ENCODE results near the gene HDAC3. TPM values are rescaled to one million over a fixed set of nuclear protein-coding genes. Genes with fewer than 3 reads are reported as not detected.

The HDAC3 gene
- 83.1 and 87.2 TPM in 2 replicates for total RNA-seq

DNA sequence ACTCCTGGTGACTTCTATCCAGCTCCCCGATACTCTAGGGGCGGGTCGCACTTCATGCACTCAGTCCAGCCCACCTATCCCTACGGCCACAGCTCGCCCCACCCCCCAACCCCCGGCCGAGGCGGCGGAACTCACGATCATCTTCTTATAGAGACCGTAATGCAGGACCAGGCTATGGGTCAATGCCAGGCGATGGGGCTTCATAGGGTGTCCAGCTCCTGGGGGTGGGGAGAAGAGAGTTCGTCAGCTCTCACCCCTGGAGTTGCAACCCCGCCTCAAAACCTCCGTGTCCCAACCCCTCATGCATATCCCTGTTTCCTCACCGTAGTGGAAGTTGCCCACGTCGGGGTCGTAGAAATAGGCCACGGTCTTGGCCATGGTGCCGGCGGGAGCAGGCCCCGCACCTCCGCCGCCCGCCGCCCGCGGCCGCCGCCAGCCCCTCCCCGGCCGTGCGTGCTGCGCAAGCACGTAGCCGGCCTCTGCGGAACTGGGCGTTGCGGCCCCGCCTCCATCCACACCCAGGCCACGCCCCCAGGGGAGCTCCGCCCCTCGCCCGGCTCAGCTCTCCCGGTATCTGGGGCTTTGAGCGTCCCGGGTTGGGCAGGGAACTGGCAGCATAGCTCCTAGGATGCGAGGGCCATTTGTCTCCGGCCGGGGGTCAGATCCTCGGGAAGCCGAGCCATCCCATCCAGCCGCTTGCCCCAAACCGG, at the start of gene HDAC3, which contains the start of gene RELL2:
Gene HDAC3, minus strand, starts transcription at position 437 of the 710 bp plus-strand sequence. Its CDS starts 59 bp downstream, at position 378.
Gene RELL2, plus strand, starts transcription at position 585 of the 710 bp plus-strand sequence. CDS start 1,229 bp downstream, outside the sequence.
- Mint-ChIP-seq H3K27me3 (ENCODE audit: insufficient read depth) (no peaks in the 10 kb centered on the region), H3K4me3 (peak within 1 kb of the TSS; percentile 93), H3K36me3 (ENCODE audit: low read depth) (peaks cover 20% of the 10 kb centered on the region), H3K4me1 (ENCODE audit: low read depth) (peaks cover 53% of the 10 kb centered on the region), H3K9me3 (no peaks in the 10 kb centered on the region), H3K27ac (peak within 1 kb of the TSS; percentile 80)
- DNase-seq (ENCODE audit: low spot score) = peak; percentile 92
- intact Hi-C loops (cut with micrococcal nuclease) = loop anchor here (1.0 to 5.0 kb wide), 8 partner anchors 13 to 1464 kb away; partner anchors contain the start of genes FCHSD1 and TAF7

- Mint-ChIP-seq H3K9me3 (no peaks in the 10 kb centered on the region), H3K27ac (no peak overlapping the region), H3K27me3 (ENCODE audit: insufficient read depth) (peaks cover 12% of the 10 kb centered on the region), H3K36me3 (ENCODE audit: low read depth) (no peaks in the 10 kb centered on the region), H3K4me3 (no peak overlapping the region), H3K4me1 (ENCODE audit: low read depth) (peaks cover 27% of the 10 kb centered on the region)
- DNase-seq (ENCODE audit: low spot score) = no peak
- intact Hi-C loops (cut with micrococcal nuclease) = no loop called here
Observed at GRCh38 chr5:141685591-141685990, 48.9 kb upstream of the HDAC3 start.

- Mint-ChIP-seq H3K27ac (no peak overlapping the region), H3K27me3 (ENCODE audit: insufficient read depth) (peaks cover 6% of the 10 kb centered on the region), H3K4me1 (ENCODE audit: low read depth) (peaks cover 23% of the 10 kb centered on the region), H3K36me3 (ENCODE audit: low read depth) (peaks cover 1% of the 10 kb centered on the region), H3K4me3 (no peak overlapping the region), H3K9me3 (no peaks in the 10 kb centered on the region)
- no peak for DNase-seq (ENCODE audit: low spot score)
- intact Hi-C loops (cut with micrococcal nuclease) = loop anchor here (1.0 kb wide), 1 partner anchor 9 kb away; no protein-coding TSS in a partner anchor
Observed at GRCh38 chr5:141683596-141684141, 47.0 kb upstream of the HDAC3 start.

GRCh38 chr5:141681695-141682641, 45.3 kb upstream of the HDAC3 start, which contains the start of gene ARAP3:
ARAP3 (minus strand) TSS chr5:141682230; CDS start chr5:141680486, 1,744 bp downstream.
- Mint-ChIP-seq H3K4me3 (peak within 1 kb of the TSS; percentile 72), H3K36me3 (ENCODE audit: low read depth) (peaks cover 1% of the 10 kb centered on the region)

DNA sequence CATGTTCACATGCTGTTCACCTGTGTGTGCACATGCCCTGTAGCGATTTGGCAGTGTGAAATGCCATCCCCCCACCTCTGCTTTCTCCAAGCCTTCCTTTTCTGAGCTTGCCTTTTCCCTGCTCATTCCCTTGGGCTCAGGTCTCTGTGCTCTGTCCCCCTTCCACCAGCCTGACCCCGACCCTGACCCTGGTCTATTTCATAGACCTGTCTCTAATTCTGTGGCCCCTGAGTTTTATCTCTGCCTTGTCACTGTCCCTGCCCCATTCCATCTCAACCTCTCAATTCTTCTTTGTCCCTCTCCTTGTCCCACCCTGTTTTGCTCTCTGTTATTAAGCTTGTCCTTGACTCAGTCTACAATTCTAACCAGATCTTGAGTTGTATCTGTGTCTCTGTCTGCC, 44.6 kb upstream of the HDAC3 start:
- H3K9me3 Mint-ChIP-seq = no peaks in the 10 kb centered on the region
- intact Hi-C loops (cut with micrococcal nuclease) = loop anchor here (1.0 kb wide), 1 partner anchor 16 kb away; no protein-coding TSS in a partner anchor
- DNase-seq (ENCODE audit: low spot score) = no peak
- peak overlapping the region; percentile 21 for H3K27ac Mint-ChIP-seq
- H3K27me3 Mint-ChIP-seq (ENCODE audit: insufficient read depth) = peaks cover 1% of the 10 kb centered on the region
- peak overlapping the region; percentile 72 for H3K4me3 Mint-ChIP-seq
- peaks cover 23% of the 10 kb centered on the region for H3K4me1 Mint-ChIP-seq (ENCODE audit: low read depth)
- H3K36me3 Mint-ChIP-seq (ENCODE audit: low read depth) = peaks cover 1% of the 10 kb centered on the region

More at GRCh38 chr5:141681695-141682641, 45.3 kb upstream of the HDAC3 start, which contains the start of gene ARAP3:
- H3K9me3 Mint-ChIP-seq = no peaks in the 10 kb centered on the region
- peak; percentile 22 for DNase-seq (ENCODE audit: low spot score)
- H3K27ac Mint-ChIP-seq = peak within 1 kb of the TSS; percentile 71
- H3K4me1 Mint-ChIP-seq (ENCODE audit: low read depth) = peaks cover 23% of the 10 kb centered on the region
- intact Hi-C loops (cut with micrococcal nuclease) = loop anchor here (1.0 kb wide), 1 partner anchor 17 kb away; no protein-coding TSS in a partner anchor
- H3K27me3 Mint-ChIP-seq (ENCODE audit: insufficient read depth) = peaks cover 1% of the 10 kb centered on the region

GRCh38 chr5:141680751-141681201, 44.1 kb upstream of the HDAC3 start:
- H3K27me3 Mint-ChIP-seq (ENCODE audit: insufficient read depth) = peaks cover 1% of the 10 kb centered on the region
- H3K27ac Mint-ChIP-seq = no peak overlapping the region
- H3K9me3 Mint-ChIP-seq = no peaks in the 10 kb centered on the region
- peaks cover 1% of the 10 kb centered on the region for H3K36me3 Mint-ChIP-seq (ENCODE audit: low read depth)
- no peak for DNase-seq (ENCODE audit: low spot score)
- intact Hi-C loops (cut with micrococcal nuclease) = loop anchor here (1.0 kb wide), 1 partner anchor 15 kb away; no protein-coding TSS in a partner anchor
- peak overlapping the region; percentile 41 for H3K4me3 Mint-ChIP-seq
- peaks cover 23% of the 10 kb centered on the region for H3K4me1 Mint-ChIP-seq (ENCODE audit: low read depth)

- peaks cover 23% of the 10 kb centered on the region for H3K4me1 Mint-ChIP-seq (ENCODE audit: low read depth)
- no peaks in the 10 kb centered on the region for H3K9me3 Mint-ChIP-seq
- peaks cover 1% of the 10 kb centered on the region for H3K36me3 Mint-ChIP-seq (ENCODE audit: low read depth)
- no peak overlapping the region for H3K27ac Mint-ChIP-seq
- peaks cover 1% of the 10 kb centered on the region for H3K27me3 Mint-ChIP-seq (ENCODE audit: insufficient read depth)
- no peak overlapping the region for H3K4me3 Mint-ChIP-seq
- DNase-seq (ENCODE audit: low spot score) = no peak
- intact Hi-C loops (cut with micrococcal nuclease) = no loop called here
Observed at GRCh38 chr5:141680178-141680577, 43.5 kb upstream of the HDAC3 start.

DNA sequence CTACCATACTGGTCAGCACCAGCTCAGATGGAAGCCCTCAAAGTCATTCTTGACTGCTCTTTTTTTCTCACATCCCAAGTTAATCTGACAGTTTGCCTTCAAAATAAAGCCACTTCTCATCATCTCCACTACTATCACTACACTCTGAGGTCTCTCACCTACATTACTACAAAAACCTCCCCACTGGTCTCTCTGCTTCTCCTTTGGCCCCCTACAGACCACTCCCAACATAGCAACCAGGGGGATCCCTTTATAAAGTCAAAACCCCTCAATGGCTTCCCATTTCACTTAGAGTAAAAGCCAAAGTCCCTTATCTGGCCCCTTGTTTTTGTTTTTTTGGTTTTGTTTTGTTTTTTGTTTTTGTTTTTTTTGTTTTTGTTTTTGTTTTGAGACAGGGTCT, 40.8 kb upstream of the HDAC3 start:
- no peak overlapping the region for H3K4me3 Mint-ChIP-seq
- H3K36me3 Mint-ChIP-seq (ENCODE audit: low read depth) = peaks cover 1% of the 10 kb centered on the region
- DNase-seq (ENCODE audit: low spot score) = no peak
- H3K27me3 Mint-ChIP-seq (ENCODE audit: insufficient read depth) = peaks cover 1% of the 10 kb centered on the region
- no peak overlapping the region for H3K27ac Mint-ChIP-seq
- H3K9me3 Mint-ChIP-seq = no peaks in the 10 kb centered on the region
- intact Hi-C loops (cut with micrococcal nuclease) = no loop called here
- H3K4me1 Mint-ChIP-seq (ENCODE audit: low read depth) = peaks cover 12% of the 10 kb centered on the region

GRCh38 chr5:141675672-141676071, 39.0 kb upstream of the HDAC3 start:
- intact Hi-C loops (cut with micrococcal nuclease) = no loop called here

DNA sequence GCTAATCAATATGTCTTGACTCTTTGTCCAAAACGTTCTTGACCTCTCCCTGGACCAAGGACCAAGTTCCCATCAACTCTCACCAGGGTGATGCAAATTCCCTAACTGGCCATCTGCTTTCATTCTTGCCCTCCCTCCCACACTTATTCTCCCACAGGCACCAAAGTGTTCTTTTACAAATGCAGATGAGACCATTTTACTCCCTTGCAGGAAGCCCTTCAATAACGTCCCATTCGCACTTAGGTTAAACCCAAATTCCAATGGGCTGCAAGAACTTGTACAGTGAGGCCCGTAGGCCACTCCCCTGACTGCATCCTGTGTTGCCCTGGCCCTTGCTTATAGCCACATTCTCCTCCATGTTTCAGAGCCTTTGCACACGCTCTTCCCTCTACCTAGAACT, 38.1 kb upstream of the HDAC3 start:
- intact Hi-C loops (cut with micrococcal nuclease) = no loop called here
- Mint-ChIP-seq H3K4me3 (no peak overlapping the region), H3K4me1 (ENCODE audit: low read depth) (no peaks in the 10 kb centered on the region), H3K36me3 (ENCODE audit: low read depth) (peaks cover 1% of the 10 kb centered on the region), H3K27me3 (ENCODE audit: insufficient read depth) (peaks cover 1% of the 10 kb centered on the region), H3K27ac (no peak overlapping the region), H3K9me3 (no peaks in the 10 kb centered on the region)
- DNase-seq (ENCODE audit: low spot score) = no peak

More at GRCh38 chr5:141675672-141676071, 39.0 kb upstream of the HDAC3 start:
- H3K9me3 Mint-ChIP-seq = no peaks in the 10 kb centered on the region
- H3K27ac Mint-ChIP-seq = no peak overlapping the region
- H3K36me3 Mint-ChIP-seq (ENCODE audit: low read depth) = peaks cover 1% of the 10 kb centered on the region
- peaks cover 1% of the 10 kb centered on the region for H3K27me3 Mint-ChIP-seq (ENCODE audit: insufficient read depth)
- H3K4me3 Mint-ChIP-seq = no peak overlapping the region
- DNase-seq (ENCODE audit: low spot score) = no peak
- H3K4me1 Mint-ChIP-seq (ENCODE audit: low read depth) = peaks cover 2% of the 10 kb centered on the region

- H3K4me3 Mint-ChIP-seq = no peak overlapping the region
- no peaks in the 10 kb centered on the region for H3K36me3 Mint-ChIP-seq (ENCODE audit: low read depth)
- no peak for DNase-seq (ENCODE audit: low spot score)
- no peaks in the 10 kb centered on the region for H3K9me3 Mint-ChIP-seq
- peaks cover under 1% of the 10 kb centered on the region for H3K27me3 Mint-ChIP-seq (ENCODE audit: insufficient read depth)
- H3K27ac Mint-ChIP-seq = no peak overlapping the region
- H3K4me1 Mint-ChIP-seq (ENCODE audit: low read depth) = no peaks in the 10 kb centered on the region
- intact Hi-C loops (cut with micrococcal nuclease) = no loop called here
Observed at GRCh38 chr5:141672841-141673813, 36.5 kb upstream of the HDAC3 start.
